ENCODE measurements around the gene GRID1. TPM values are rescaled to one million over a fixed set of nuclear protein-coding genes. Genes with fewer than 3 reads are reported as not detected.

Gene GRID1
- total RNA-seq, 1 donor from 2014 or later, result 0.60 TPM

GRCh38 chr10:85641479-85642009 is 725.1 kb downstream of the GRID1 start:
- TF ChIP-seq CTCF (IDR thresholded peaks at IDR 0.05), result no peak
- Mint-ChIP-seq H3K4me3 (ENCODE audit: unreplicated experiment) (no peak overlapping the region), H3K27ac (ENCODE audit: unreplicated experiment) (no peak overlapping the region), H3K4me1 (ENCODE audit: low read depth) (peaks cover 29% of the 10 kb centered on the region), H3K36me3 (ENCODE audit: low read depth) (no peaks in the 10 kb centered on the region), H3K9me3 (ENCODE audit: low read depth) (no peaks in the 10 kb centered on the region), H3K27me3 (ENCODE audit: low read depth) (no peaks in the 10 kb centered on the region)
- DNase-seq (ENCODE audit: low spot score), result no peak

GRCh38 chr10:85638797-85639196 is 727.8 kb downstream of the GRID1 start:
- Mint-ChIP-seq H3K36me3 (ENCODE audit: low read depth) (no peaks in the 10 kb centered on the region), H3K4me3 (ENCODE audit: unreplicated experiment) (no peak overlapping the region), H3K27me3 (ENCODE audit: low read depth) (no peaks in the 10 kb centered on the region), H3K4me1 (ENCODE audit: low read depth) (peaks cover 25% of the 10 kb centered on the region), H3K9me3 (ENCODE audit: low read depth) (no peaks in the 10 kb centered on the region), H3K27ac (ENCODE audit: unreplicated experiment) (no peak overlapping the region)
- no peak for DNase-seq (ENCODE audit: low spot score)
- no peak for TF ChIP-seq CTCF (IDR thresholded peaks at IDR 0.05)

GRCh38 chr10:85635650-85636049 is 730.9 kb downstream of the GRID1 start:
- no peak for TF ChIP-seq CTCF (IDR thresholded peaks at IDR 0.05)
- H3K4me1 Mint-ChIP-seq (ENCODE audit: low read depth), result no peaks in the 10 kb centered on the region
- no peak overlapping the region for H3K27ac Mint-ChIP-seq (ENCODE audit: unreplicated experiment)

GRCh38 chr10:85624511-85624910 is 742.1 kb downstream of the GRID1 start:
- Mint-ChIP-seq H3K4me1 (ENCODE audit: low read depth) (no peaks in the 10 kb centered on the region), H3K4me3 (ENCODE audit: unreplicated experiment) (no peak overlapping the region), H3K9me3 (ENCODE audit: low read depth) (no peaks in the 10 kb centered on the region), H3K36me3 (ENCODE audit: low read depth) (no peaks in the 10 kb centered on the region), H3K27ac (ENCODE audit: unreplicated experiment) (no peak overlapping the region), H3K27me3 (ENCODE audit: low read depth) (no peaks in the 10 kb centered on the region)
- TF ChIP-seq CTCF (IDR thresholded peaks at IDR 0.05), result no peak
- no peak for DNase-seq (ENCODE audit: low spot score)

More at GRCh38 chr10:85635650-85636049, 730.9 kb downstream of the GRID1 start:
- H3K9me3 Mint-ChIP-seq (ENCODE audit: low read depth), result no peaks in the 10 kb centered on the region
- no peaks in the 10 kb centered on the region for H3K36me3 Mint-ChIP-seq (ENCODE audit: low read depth)
- H3K27me3 Mint-ChIP-seq (ENCODE audit: low read depth), result no peaks in the 10 kb centered on the region
- no peak for DNase-seq (ENCODE audit: low spot score)
- no peak overlapping the region for H3K4me3 Mint-ChIP-seq (ENCODE audit: unreplicated experiment)

GRCh38 chr10:85623758-85624157 is 742.8 kb downstream of the GRID1 start:
- Mint-ChIP-seq H3K27me3 (ENCODE audit: low read depth) (no peaks in the 10 kb centered on the region), H3K4me3 (ENCODE audit: unreplicated experiment) (no peak overlapping the region), H3K36me3 (ENCODE audit: low read depth) (no peaks in the 10 kb centered on the region), H3K4me1 (ENCODE audit: low read depth) (no peaks in the 10 kb centered on the region), H3K9me3 (ENCODE audit: low read depth) (no peaks in the 10 kb centered on the region), H3K27ac (ENCODE audit: unreplicated experiment) (no peak overlapping the region)
- no peak for TF ChIP-seq CTCF (IDR thresholded peaks at IDR 0.05)
- no peak for DNase-seq (ENCODE audit: low spot score)
